ENCODE results near the gene DES.

Gene DES

GRCh38 chr2:219453671-219454590 is 35.8 kb downstream of the DES start:
- no peak for DNase-seq (ENCODE audit: low read depth in 2 of 2)

- DNase-seq (ENCODE audit: low read depth in 2 of 2) = no peak
Measured at GRCh38 chr2:219455581-219455980, 37.4 kb downstream of the DES start.

- no peak for DNase-seq (ENCODE audit: low read depth in 2 of 2)
Measured at GRCh38 chr2:219457784-219458369, 39.7 kb downstream of the DES start.

- no peak for DNase-seq (ENCODE audit: low read depth in 2 of 2)
Measured at GRCh38 chr2:219458996-219459395, 40.8 kb downstream of the DES start.

- peak in 1 of 2 experiments; percentile 35 for DNase-seq (ENCODE audit: low read depth in 2 of 2)
Measured at GRCh38 chr2:219459460-219460311, 41.5 kb downstream of the DES start.

GRCh38 chr2:219460424-219460926 is 42.3 kb downstream of the DES start:
- DNase-seq (ENCODE audit: low read depth in 2 of 2) = no peak

GRCh38 chr2:219461047-219461514 is 42.9 kb downstream of the DES start:
- no peak for DNase-seq (ENCODE audit: low read depth in 2 of 2)

- DNase-seq (ENCODE audit: low read depth in 2 of 2) = no peak
Measured at GRCh38 chr2:219461669-219462068, 43.5 kb downstream of the DES start.

- DNase-seq (ENCODE audit: low read depth in 2 of 2) = no peak
Measured at GRCh38 chr2:219462349-219462748, 44.2 kb downstream of the DES start.

GRCh38 chr2:219464286-219465032 is 46.3 kb downstream of the DES start:
- no peak for DNase-seq (ENCODE audit: low read depth in 2 of 2)

- no peak for DNase-seq (ENCODE audit: low read depth in 2 of 2)
Measured at GRCh38 chr2:219465659-219466561, 47.7 kb downstream of the DES start.

- DNase-seq (ENCODE audit: low read depth in 2 of 2) = no peak
Measured at GRCh38 chr2:219466816-219467735, 48.9 kb downstream of the DES start.

GRCh38 chr2:219467736-219468075 is 49.5 kb downstream of the DES start:
- no peak for DNase-seq (ENCODE audit: low read depth in 2 of 2)

- DNase-seq (ENCODE audit: low read depth in 2 of 2) = no peak
Measured at GRCh38 chr2:219468410-219469185, 50.4 kb downstream of the DES start.

- DNase-seq (ENCODE audit: low read depth in 2 of 2) = no peak
Measured at GRCh38 chr2:219469186-219469724, 51.1 kb downstream of the DES start.

GRCh38 chr2:219470429-219470828 is 52.3 kb downstream of the DES start:
- no peak for DNase-seq (ENCODE audit: low read depth in 2 of 2)

- no peak for DNase-seq (ENCODE audit: low read depth in 2 of 2)
Measured at GRCh38 chr2:219471476-219472371, 53.5 kb downstream of the DES start.
